ENCODE data around the gene NAMPT.

- no peak for TF ChIP-seq JUN (IDR thresholded peaks at IDR 0.05)
- TF ChIP-seq CTCF (IDR thresholded peaks at IDR 0.05), result no peak
- TF ChIP-seq ZNF302 (CRISPR knock-in tag; IDR thresholded peaks at IDR 0.05), result no peak
- no peak for TF ChIP-seq PBX3 (IDR thresholded peaks at IDR 0.05)
- no peak for TF ChIP-seq POLR2A (IDR thresholded peaks at IDR 0.05; ENCODE audit: low read length)
These were observed 68.3 kb downstream of the NAMPT start for GRCh38 chr7:106216517-106216922.

Measured in A549 (cell line).